GM18519 (cell line): ENCODE measurements around the gene GALR3.
A peak's percentile ranks its signal among the peaks of the same experiment; 100 is the strongest.

Experiments used
- ATAC-seq: cut with Tn5 transposase; IDR thresholded peaks from one replicate; pipeline ENCODE4 v1.9.1; 2021; ENCODE audit warnings: mild to moderate bottlenecking, moderate library complexity; ENCODE audit not compliant: unreplicated experiment, low FRiP score

The GALR3 gene

DNA sequence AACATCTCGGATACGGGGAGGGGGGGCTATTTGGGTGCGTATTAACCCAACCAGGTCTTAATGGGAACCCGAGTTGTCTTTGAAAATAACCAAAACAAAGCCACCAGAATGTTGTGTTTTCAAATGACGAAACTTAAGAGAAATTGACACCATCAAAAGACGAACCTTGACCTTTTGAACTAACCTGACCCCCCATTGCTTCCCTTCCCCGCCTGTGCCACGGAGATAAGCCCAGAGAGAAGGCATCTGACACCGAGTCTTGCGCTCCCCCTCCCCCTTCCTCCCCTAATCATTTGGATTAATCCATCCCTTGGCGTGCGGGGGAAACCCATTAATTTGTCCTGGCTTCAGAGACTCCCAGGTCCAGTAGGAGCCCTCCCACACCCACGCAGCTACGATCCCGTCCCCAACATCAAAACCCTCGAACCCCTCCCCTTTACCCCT, 20.0 kb upstream of the GALR3 start:
- ATAC-seq: no peak

DNA sequence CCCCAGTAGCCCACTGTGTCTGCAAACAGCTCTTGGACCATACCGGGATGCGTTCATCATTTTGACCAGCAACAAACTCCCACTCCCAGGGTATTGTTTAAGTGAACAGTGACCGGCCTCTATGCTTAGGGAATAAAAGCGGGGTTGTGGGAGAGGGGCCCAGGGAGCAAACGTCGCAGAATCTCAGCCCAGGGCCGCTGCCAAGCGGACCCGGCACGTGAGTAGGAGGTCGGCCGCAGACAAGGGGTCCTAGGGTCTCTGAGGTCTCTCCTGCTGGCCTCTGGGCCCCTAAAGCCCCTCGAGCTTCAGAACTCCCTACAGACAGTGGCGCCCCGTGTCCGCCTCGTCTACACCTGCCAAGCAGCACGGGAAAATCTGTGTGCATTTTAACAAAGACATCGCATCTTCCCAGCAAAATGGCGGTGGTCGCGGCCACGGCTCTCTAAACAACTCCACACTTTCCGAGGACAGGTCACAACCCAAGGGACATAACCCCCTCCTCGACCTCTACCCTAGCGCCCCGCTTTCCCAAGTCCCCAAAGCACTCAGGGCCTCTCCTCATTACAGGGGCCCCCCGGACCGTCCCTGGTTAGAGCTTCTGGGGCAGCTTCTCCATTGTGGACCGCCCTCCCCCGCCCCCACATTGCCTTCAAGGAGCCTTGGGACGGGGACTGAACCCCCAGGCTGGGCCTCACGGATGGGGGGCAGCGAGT, 19.4 kb upstream of the GALR3 start:
- ATAC-seq: no peak

DNA sequence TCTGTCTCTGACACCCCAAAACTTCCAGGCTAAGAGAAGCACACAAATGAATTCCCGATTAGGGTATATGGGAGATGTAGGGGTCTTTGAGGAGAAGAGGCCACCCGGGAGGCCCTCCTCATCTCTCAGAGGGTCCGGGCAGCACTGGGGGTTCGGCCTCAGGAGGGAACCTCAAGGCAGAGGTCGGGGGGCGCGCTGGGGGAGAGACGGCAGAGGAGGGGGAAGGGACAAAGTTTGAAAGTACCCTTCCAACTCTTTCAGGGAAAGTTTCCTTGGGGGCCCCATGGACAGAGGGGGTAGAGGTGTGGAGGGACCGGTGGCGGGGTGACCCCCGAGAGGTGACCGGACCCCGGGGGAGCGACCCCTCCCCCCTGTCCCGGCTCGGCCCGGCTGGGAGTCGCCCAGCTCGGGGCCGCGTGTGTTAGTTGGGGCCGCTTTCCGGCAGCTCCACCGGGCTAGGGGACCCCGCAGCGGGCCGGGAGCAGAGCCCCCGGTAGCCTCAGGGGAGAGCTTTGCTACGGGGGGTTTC, 18.8 kb upstream of the GALR3 start:
- ATAC-seq: no peak

DNA sequence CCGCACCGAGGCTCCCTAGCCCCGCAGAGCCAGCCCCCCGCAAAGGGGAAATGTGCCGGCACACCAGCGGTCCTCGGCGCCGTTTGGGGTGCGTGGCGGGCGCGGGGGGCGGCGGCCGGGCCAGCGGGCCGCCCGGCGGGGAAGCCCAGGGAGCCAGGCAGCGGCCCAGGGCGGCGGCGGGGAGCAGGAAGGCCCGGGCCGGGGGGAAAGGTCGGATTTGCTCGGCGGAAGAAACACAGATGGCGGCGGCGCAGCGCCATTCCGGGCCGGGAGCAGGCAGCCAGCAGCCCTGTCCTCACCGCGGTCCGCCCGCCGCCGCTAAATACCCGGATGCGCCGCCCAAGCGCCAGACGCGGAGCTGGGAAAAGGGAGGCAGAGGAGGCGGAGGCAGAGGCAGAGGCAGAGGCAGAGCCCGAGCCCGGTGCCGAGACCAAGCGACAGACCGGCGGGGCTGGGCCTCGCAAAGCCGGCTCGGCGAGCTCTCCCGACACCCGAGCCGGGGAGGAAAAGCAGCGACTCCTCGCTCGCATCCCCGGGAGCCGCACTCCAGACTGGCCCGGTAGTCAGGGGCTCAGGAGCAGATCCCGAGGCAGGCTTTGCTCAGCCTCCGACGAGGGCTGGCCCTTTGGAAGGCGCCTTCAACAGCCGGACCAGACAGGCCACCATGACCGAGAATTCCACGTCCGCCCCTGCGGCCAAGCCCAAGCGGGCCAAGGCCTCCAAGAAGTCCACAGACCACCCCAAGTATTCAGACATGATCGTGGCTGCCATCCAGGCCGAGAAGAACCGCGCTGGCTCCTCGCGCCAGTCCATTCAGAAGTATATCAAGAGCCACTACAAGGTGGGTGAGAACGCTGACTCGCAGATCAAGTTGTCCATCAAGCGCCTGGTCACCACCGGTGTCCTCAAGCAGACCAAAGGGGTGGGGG, 18.0 kb upstream of the GALR3 start:
- ATAC-seq: no peak

GRCh38 chr22:37805810-37806277, 17.3 kb upstream of the GALR3 start:
- no peak for ATAC-seq

DNA sequence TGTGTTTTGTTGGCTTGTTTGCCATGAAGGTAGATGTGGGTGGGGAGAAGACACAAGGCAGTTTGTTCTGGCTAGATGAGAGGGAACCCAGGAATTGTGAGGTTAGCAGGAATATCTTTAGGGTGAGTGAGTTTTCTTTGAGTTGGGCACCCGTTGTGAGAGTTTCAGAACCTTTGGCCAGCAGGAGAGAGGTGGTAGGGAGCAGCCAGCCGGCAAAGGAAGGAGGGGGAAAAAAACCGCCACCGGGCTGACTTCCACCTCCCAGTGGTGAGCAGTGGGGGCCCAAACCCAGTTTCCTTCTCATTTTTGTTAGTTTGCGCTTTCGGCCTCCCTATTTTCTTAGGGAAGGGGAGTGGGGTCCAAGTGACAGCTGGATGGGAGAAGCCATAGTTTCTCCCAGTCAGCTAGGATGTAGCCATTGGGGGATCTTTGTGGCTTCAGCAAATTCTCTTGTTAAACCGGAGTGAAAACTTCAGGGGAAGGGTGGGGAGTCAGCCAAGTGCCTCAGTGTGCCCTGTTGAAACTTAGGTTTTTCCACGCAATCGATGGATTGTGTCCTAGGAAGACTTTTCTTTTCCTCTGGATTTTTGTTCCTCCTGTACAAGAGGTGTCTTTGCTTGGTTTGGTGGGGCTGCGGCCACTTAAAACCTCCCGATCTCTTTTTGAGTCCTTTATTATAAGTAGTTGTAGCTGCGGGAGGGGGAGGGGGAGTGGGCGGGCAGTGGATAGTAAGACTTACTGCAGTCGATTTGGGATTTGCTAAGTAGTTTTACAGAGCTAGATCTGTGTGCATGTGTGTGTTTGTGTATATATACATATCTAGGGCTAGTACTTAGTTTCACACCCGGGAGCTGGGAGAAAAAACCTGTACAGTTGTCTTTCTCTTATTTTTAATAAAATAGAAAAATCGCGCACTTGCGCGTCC, 16.5 kb upstream of the GALR3 start:
- no peak for ATAC-seq

DNA sequence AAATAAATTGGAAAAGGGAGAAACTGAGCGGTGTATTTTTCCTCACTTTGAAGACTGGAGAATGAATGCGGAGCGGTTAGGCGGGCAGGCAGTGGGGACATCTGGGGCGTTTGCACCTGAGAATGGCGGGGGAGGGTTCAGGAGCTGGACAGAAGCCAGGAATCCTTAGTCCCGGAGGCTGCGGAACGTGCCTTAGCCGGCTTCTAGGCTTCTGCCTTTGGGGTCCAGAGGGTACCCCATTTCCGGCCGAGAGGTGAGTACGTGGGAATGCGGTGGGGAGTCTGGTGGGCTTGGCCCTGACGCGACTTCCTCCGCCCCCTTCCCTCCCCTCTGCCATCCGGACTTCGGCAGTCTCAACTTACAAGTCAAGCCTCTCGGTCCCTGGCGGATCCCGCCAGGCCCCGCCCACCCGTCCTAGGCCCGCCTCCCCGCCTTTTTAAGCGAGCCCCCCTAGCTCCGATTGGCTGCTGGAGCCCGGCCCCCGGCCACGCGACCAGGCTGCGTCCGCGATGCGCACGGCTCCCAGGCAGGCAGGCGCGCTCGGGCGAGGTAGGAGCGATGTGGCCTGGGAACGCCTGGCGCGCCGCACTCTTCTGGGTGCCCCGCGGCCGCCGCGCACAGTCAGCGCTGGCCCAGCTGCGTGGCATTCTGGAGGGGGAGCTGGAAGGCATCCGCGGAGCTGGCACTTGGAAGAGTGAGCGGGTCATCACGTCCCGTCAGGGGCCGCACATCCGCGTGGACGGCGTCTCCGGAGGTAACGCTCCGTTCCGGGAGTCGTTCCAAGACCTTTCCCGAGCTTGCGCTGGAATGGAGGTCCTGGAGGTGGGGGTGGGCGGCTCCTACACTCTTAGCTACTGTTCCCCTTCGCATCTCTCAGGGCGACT, 15.5 kb upstream of the GALR3 start, which contains the start of gene GCAT:
Gene GCAT (plus strand): TSS at position 525 of the 884 bp plus-strand sequence. CDS start 34 bp downstream, at position 559.
- peak; percentile 53 for ATAC-seq

GRCh38 chr22:37808294-37808657, 14.9 kb upstream of the GALR3 start:
- ATAC-seq: no peak

DNA sequence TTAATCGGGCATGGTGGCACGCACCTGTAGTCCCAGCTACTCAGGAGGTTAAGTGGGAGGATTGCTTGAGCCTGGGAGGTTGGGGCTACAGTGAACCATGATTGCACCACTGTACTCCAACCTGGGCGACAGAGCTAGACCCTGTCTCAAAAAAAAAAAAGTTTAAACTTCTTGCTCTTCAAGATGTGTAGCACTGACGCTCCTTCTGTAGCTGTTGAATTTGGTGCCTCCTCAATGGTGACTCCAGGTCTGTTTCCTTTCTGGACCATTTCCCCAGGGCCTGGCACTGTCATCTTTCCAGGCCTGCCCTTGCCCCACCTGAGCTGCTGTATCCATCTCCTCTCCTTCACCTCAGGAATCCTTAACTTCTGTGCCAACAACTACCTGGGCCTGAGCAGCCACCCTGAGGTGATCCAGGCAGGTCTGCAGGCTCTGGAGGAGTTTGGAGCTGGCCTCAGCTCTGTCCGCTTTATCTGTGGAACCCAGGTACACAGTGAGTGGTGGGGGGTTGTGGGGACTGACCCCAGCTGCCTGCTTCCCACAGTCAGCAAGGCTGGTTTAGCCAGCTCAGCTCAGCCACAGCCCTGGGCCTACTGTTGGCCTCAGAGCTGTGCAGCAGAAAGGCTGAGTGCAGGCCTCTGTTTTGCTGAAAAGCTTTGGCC, 13.4 kb upstream of the GALR3 start:
- ATAC-seq: no peak

- no peak for ATAC-seq
Observed at GRCh38 chr22:37811867-37812266, 11.3 kb upstream of the GALR3 start.

- ATAC-seq: no peak
Observed at GRCh38 chr22:37812869-37813678, 10.1 kb upstream of the GALR3 start.

DNA sequence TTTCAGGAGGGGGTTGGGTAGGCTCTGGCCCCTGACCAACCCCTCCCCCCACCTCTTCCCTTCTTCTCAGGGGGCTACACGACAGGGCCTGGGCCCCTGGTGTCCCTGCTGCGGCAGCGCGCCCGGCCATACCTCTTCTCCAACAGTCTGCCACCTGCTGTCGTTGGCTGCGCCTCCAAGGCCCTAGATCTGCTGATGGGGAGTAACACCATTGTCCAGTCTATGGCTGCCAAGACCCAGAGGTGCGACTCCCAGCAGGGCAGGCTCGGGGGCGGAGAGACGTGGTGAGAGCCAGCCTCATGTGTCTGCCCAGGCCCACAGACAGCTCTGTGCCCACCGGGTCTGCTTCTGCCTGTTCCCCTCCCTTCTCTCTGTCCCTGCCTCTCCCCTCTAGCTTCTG, 7.6 kb upstream of the GALR3 start:
- ATAC-seq: no peak

DNA sequence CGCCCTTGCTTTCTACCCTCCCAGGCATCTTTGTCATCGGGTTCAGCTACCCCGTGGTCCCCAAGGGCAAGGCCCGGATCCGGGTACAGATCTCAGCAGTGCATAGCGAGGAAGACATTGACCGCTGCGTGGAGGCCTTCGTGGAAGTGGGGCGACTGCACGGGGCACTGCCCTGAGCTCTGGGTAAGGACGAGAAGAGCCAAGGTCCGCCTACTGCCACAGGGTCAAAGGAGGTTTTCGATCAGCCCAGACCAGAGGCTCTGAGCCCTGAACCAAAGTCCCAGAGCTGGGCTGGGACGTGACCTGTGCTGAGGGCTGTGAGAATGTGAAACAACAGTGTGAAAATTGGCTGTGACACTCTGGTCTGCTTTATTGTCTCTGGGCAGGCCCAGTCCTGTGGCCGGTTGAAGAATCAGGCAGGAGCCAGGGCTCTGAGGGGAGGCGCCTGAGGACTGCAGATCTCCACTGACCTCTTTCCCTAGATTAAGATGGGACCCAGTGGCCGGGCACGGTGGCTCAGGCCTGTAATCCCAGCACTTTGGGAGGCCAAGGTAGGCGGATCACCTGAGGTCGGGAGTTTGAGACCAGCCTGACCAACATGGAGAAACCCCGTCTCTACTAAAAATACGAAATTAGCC, 6.5 kb upstream of the GALR3 start:
- no peak for ATAC-seq

- ATAC-seq: no peak
Observed at GRCh38 chr22:37817705-37818408, 5.3 kb upstream of the GALR3 start.

DNA sequence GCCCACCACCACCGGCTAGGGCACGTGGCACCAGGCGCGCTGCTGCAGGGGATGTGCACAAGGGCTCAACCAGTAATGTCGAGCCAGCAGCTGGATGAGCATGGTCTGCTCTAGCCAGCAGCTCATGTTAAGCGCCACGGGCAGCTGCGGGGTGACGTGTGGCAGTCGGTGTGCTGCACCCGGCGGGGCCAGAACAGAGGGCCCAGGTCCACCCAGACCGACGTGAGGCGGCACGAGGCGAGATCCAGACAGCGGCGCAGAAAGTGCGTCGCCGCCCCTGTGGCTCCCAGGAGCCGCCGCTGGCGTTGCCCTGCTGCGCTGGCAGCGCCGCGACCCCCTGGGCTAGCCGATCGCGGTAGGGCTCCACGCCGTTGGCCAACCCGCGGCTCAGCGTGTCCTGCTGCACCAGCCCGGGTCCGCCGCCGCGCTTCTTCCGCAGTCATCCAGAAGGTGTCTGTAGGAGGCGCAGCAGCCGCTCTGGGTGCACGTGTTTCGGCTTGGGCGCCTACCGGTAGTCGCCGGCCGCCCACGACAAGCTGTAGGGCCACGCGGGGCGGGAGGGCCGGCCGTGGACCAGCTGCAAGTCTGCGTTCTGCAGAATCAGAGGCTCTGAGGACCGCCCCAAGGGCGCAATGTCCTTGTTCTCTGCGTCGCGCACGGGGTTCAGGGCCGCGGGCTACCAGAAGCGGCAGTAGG, 4.6 kb upstream of the GALR3 start:
- ATAC-seq: no peak

DNA sequence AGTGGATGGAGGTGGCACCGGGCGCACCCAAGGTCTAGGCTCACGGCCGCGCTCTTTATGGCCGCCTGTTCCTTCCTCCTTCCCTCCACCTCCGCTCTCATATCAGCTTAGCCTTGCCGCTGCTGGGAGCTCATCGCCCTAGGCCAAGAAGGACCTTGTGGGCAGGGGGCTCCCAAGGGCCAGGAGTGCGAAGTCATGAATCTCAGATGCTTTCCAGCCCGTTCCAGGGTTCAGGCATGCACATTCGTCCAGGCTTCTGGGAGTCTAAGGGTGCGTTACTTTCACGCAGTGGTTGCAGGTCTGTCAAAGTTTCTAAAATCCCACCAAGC, 4.1 kb upstream of the GALR3 start:
- no peak for ATAC-seq
